GM19099 (cell line): ENCODE data around the gene PRSS57.

Experiments used
- POLR2A ChIP-seq: IDR thresholded peaks from 3 replicates; pipeline ENCODE4 v1.6.1; 2011; ENCODE audit warnings: low read depth; ENCODE audit not compliant: insufficient read length; ENCODE audit errors: extremely low read depth

Gene PRSS57

DNA sequence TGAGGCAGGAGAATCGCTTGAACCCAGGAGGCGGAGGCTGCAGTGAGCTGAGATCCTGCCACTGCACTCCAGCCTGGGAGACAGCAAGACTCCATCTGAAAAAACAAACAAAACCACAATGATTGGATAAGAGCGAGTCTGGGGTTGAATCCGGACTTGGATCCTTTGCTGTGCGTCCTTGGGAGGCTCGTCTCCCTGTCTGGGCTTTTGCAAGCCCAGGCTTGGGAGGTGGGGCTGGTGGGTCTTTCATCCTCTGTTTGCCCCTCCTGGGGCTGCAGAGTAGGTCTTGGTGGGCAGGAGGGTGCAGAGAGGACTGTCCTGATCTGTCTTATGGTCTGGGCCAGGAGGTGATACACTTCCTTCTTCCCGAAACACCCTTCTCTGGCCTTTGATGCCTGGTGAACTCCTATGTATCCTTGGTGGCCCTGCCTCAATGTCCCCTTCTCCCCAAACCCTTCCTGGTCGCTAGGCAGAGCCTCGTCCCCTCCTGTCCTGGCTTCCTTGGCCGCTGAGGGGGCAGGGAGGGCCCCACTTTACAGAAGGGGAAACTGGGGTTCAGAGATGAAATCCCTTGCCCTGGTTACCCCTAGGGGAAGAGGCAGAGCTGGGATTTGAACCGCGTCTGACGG lies 30.3 kb upstream of the PRSS57 start:
- no peak for TF ChIP-seq POLR2A

DNA sequence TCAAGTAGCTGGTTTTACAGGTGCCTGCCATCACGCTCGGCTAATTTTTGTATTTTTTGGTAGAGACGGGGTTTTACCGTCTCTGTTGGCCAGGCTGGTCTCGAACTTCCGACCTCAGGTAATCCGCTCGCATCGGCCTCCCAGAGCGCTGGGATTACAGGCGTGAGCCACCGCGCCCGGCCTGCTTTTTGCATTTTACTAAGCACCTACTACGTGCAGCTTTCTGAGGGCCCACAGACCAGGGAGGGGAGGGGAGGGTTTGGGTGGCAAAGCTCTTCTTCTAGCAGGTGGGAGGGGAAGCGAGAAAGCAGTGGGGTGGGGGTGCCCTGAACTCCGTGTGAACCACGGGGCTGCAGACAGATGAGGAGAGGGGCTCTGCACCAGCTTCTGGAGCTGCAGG lies 28.5 kb upstream of the PRSS57 start:
- no peak for TF ChIP-seq POLR2A

DNA sequence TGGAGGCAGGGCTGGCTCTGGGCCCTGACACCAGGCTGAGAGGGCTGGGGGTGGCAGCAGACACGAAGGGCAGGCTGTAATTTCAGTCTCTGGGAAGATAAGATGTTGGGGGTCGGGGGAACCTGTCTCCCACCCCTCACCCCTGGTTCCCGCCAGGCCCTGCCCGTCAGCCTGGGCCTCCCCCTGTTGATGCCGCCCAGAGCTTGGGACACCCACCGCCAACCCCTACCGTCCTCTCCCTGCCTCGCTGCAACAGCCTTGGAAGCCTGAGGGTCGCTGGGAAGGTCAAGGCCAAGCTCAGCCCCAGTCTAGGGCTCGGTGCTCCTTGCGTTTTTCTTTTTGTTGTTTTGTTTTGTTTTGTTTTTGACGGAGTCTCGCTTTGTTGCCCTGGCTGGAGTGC lies 28.0 kb upstream of the PRSS57 start:
- TF ChIP-seq POLR2A: no peak

DNA sequence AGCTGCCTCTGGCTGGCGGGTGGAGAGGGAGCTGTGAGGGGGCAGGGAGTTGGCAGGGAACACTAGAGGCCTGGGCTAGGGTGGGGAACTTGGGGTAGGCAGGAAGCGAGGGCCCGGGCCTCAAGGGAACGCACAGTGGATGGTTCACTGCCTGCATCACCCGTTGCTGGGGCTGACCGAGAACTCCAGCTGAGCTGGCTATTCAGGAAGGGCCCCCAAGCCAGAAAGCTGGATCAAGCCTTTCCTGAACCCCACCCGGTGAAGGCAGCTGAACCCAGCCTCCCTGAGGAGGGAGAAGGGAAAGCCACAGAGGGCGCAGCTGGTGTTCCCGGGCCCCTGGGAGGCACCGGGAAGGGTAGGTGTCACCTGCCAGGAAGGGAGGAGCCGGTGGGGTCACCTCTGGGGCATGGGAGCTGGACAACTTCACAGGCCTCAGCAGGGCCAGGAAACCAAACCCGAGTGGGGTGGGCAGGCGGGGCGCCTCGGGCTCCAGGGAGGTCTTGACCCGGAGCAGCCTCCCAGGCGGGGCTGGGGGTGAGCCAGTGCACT lies 27.4 kb upstream of the PRSS57 start:
- no peak for TF ChIP-seq POLR2A

DNA sequence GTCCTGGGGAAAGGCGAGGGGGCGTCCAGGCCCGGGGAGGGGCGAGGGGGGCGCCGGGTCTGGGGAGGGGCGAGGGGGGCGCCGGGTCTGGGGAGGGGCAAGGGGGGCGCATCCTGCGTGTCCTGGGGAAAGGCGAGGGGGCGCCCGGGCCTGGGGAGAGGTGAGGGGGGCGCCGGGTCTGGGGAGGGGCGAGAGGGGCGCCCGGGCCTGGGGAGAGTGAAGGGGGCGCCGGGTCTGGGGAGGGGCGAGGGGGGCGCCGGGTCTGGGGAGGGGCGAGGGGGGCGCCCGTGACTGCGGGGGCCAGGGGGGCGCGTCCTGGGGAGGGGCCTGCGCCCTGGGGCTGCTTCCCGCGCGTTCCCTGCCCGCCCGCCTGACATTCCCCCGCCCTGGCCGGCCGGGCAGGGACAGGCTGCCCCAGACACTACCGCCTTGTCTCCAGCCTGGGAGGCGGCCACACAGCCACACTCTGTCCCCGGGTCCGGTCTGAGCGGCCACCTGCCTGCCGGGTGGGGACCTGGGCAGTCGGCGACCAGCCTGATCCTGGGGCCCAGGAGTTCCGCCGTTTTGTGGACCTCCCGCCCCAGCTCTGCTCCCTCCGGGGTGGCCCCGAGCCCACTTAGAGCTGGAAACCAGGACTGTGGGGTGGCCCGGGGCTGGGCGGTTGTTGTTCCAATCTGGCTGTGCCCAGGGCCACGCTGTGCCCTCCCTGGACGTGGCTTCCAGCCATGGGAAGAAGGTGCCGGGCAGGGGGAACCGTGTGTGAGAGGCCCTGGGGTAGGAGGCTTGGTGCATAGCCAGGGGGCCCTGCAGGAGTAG lies 25.3 kb upstream of the PRSS57 start:
- no peak for TF ChIP-seq POLR2A

DNA sequence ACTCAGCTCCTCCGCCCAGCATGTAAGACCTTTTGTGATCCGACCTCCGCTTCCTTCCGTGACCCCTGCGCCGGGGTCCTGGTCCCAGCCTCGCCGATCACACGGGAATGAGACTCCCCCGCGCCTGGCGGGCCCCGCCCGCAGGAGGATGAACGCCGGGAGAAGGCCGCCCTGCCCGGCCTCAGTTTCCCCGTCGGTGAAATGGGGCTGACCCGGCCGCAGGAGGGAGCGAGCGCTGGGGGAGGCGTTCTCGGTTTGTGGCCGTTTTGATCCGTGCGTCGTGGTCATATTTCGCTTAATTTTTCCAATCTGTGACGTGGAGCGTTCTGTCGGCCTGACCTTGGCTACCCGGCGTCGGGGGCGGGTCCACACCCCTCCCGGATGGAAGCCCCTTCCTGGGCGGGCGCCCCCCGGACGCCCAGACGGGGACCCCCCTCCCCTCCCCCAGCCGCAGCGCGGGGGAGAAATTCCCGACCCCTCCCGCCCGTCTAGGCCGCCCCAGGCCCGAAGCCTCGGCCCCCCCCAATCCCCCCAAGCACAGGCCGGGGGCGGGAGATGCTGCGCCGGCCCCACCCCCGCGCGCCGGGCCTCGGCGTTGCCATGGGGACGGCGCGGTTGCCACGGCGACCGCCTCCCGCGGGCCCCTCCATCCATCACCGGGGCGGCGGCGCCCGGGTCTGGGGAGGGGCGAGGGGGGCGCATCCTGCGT lies 24.5 kb upstream of the PRSS57 start:
- no peak for TF ChIP-seq POLR2A

DNA sequence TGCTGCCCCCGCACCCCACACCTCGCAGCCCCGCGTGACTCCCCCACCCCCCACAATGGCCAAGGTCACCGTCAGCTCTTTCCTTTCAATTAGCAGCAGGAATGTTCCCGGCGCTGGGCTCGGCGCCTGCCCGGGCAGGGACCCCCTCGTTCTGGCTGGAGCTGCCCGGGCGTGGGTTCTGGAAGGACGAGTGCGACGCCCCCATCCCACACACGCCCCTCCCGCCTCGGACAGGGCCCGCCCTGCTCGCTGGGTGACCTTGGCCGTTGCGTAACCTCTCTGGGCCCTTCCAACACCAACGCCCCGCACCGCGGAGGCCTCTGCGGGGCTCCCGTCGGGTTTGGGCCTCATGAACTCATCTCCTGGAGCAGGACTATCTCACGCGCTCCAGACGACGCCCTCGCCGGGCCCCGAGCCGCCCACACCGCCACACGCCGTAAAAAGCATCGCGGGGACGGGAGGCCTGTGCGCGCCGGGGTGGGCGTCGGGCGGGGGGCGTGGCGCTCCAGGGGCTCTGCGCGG lies 23.8 kb upstream of the PRSS57 start:
- no peak for TF ChIP-seq POLR2A

DNA sequence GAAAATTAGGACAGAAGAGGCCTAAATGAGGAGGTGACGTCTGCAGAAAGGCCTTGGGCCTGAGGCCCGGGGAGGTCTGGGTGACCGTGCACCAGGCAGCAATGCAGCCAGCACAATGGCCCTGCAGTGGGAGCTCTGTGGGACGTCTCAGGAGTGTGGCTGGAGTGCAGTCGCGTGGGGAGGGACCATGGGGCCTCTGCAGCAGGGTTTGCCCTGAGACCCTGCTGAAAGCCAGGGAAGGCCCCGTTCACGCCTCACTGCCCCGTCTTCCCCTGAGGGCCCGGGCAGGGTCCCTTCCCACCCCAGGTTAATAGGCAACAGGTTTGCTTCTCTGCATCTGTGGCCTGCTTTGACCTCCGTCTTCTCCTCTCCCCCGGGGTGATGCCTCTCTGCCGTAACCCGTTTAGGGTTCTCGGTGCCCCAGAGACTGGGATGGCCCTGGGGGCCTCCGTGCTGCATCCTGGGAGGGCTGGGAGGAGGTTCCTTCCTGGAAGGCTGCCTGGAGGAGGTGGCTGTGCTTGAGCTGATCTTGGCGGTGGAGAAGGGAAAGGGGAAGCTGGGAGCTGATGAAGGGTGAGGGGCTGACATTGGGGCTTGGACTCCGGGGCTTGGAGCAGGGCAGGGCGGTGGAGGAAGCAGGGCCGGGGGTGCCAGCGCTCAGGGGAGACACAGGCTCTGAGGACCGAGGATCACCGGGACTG lies 23.1 kb upstream of the PRSS57 start:
- TF ChIP-seq POLR2A: no peak

DNA sequence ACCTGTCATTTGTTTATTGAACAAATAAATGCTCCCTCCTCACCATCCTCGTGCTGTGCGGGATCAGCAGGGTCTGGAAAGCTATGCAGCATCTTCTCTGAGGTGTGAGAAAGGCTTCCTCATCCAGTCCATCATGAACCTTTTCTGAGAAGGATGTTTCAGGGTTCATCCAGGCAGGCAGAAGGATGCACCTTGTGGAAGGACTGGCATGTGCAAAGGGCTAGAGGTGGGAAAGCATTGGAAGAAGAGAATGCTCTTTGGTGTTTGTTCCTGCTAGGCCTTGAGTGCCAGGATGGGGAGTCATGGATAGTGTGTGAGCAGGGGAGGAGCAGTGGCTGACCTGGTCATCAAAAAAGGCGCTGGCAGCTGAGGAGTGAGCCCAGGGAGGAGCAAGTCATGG lies 20.1 kb upstream of the PRSS57 start:
- TF ChIP-seq POLR2A: no peak

DNA sequence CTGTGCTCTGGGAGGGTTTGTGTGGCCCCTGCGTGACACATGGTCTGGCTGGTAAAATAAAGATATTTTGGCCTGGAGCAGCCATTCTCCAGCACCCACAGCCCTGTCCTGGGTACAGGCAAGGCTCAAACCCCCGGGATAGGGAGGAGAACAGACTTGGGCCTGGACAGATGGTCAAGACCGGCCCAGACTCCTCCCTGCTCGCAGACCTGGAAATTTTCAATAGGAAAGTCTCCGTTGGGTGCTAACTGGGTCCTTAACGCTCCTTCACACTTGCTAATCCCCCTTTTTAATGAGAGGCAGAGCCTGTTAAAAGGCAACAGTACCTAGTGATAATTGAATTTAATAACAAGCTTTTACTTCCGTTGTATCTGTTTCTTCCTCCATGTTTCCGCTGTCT lies 16.0 kb upstream of the PRSS57 start:
- TF ChIP-seq POLR2A: no peak

DNA sequence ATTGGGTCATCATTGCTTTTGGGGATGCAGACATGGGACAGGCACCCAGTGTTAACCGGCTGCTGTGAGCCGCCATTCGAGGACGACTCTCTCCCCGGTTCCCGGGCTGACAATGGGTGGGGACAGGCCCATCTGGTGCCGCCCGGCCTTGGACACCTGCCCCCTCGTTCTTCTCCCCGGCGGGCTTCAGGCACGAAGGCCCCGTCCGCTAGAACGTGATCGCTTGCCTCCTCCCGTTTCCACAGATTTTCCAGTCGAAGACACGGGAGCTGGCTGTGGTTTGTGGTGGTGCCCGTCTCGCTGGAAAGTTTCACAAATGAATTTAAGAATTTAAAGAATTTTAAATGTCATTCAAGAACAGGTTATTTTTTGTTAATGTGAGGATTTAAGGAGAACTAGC lies 15.5 kb upstream of the PRSS57 start:
- no peak for TF ChIP-seq POLR2A

DNA sequence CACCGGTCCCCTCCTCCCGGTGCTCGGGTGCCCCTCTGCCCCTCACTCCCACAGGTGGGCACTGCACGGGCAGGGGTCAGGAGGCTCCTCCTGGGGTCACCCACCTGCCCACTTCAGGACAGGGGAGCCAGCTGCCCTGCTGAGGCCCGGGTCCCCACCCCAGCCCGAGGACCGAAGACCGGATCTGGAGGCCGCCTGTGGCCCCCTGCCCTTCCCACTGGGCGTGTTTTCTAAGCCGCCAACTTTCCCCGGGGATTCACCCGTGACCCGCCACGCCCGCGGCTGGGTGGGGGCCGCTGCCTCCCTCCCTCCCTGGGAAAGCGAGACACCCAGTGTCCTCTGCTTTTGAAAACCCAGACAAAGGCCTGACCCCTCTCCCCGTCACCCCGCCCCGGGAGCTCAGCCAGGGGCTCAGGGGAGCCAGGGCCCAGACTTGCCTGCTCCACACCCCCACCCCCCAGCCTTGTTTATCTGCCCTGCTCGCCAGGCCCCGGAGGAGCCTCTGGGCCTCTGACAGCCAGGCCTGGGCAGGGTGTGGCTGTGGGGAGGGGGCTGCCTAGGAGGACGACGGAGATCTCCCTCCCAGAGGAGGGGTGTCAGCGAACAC lies 14.8 kb upstream of the PRSS57 start:
- no peak for TF ChIP-seq POLR2A

DNA sequence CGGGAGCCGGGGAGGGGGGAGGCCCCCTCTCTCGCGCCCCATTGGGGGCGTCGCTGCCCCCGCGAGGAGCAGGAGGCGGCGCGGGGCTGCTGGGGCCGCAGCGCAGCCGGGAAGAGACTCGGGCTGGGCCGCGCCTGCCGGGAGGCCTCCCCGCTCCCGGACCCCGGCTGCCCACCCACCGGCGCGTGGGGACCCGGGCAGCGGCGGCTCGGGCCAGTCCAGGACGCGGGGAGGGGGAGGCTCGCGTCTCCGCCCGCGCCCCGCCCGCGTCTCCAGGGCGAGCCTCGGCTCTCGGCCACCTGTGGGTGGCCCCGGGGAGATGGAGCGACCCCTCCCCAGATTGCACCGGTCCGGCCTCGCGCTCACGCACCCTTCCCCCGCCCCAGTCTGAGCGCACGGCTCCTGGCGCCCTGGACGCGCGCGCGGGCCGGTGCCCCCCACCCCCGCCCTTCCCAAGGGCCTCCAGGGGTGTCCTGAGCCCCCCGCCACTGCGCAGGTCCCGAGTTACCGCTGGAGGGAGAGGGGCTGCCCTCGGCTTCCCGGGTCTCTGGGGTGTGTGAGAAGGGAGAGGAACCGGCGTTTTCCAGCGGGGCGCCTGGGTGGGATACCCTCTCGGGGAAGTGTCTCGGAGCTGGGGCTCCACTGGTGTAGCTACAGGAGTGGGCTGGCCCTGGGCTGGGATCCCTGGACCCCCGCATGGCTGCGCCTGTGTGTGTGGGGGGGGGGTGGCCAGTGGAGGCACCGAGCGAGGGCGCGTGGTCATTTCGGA lies 14.1 kb upstream of the PRSS57 start:
- TF ChIP-seq POLR2A: no peak
